Measurements from ENCODE around the gene OR6B3. TPM values are rescaled to one million over a fixed set of nuclear protein-coding genes. Genes with fewer than 3 reads are reported as not detected.

OR6B3 gene
- total RNA-seq = not detected

- Histone ChIP-seq H3K4me1 (no peaks in the 10 kb centered on the region), H3K9me3 (no peaks in the 10 kb centered on the region), H3K27me3 (peaks cover 0 to 3% of the 10 kb centered on the region in 2 donors), H3K27ac (no peak within 1 kb of the TSS), H3K36me3 (no peaks in the 10 kb centered on the region), H3K4me3 (no peak within 1 kb of the TSS)
- DNase-seq (ENCODE audit: low spot score) = no peak
- TF ChIP-seq CTCF (IDR thresholded peaks at IDR 0.05) = no peak
Observed at GRCh38 chr2:240053173-240054155, at the start of gene OR6B3. Gene OR6B3, minus strand, starts transcription at chr2:240053521.

GRCh38 chr2:240098349-240098748 is 45.0 kb upstream of the OR6B3 start:
- peaks cover 4 to 18% of the 10 kb centered on the region in 2 donors for H3K27me3 ChIP-seq
- no peaks in the 10 kb centered on the region for H3K4me1 ChIP-seq
- no peak for DNase-seq (ENCODE audit: low spot score)
- no peak overlapping the region for H3K4me3 ChIP-seq
- H3K27ac ChIP-seq = no peak overlapping the region
- no peak for TF ChIP-seq CTCF (IDR thresholded peaks at IDR 0.05)
- no peaks in the 10 kb centered on the region for H3K36me3 ChIP-seq
- peaks cover 0 to 17% of the 10 kb centered on the region in 2 donors for H3K9me3 ChIP-seq

GRCh38 chr2:240095556-240096523 is 42.5 kb upstream of the OR6B3 start:
- no peak overlapping the region for H3K27ac ChIP-seq
- H3K36me3 ChIP-seq = no peaks in the 10 kb centered on the region
- H3K27me3 ChIP-seq = peaks cover 4 to 18% of the 10 kb centered on the region in 2 donors
- TF ChIP-seq CTCF (IDR thresholded peaks at IDR 0.05) = no peak
- H3K4me1 ChIP-seq = no peaks in the 10 kb centered on the region
- peaks cover 0 to 25% of the 10 kb centered on the region in 2 donors for H3K9me3 ChIP-seq
- DNase-seq (ENCODE audit: low spot score) = no peak
- H3K4me3 ChIP-seq = no peak overlapping the region

- H3K9me3 ChIP-seq = peaks cover 4 to 28% of the 10 kb centered on the region in 2 donors
- peaks cover 0 to 4% of the 10 kb centered on the region in 2 donors for H3K27me3 ChIP-seq
- no peak overlapping the region for H3K4me3 ChIP-seq
- H3K4me1 ChIP-seq = no peaks in the 10 kb centered on the region
- DNase-seq (ENCODE audit: low spot score) = no peak
- H3K27ac ChIP-seq = no peak overlapping the region
- H3K36me3 ChIP-seq = no peaks in the 10 kb centered on the region
- TF ChIP-seq CTCF (IDR thresholded peaks at IDR 0.05) = no peak
Observed at GRCh38 chr2:240089306-240089705, 36.0 kb upstream of the OR6B3 start.

GRCh38 chr2:240086563-240086962 is 33.2 kb upstream of the OR6B3 start:
- Histone ChIP-seq H3K36me3 (no peaks in the 10 kb centered on the region), H3K4me1 (no peaks in the 10 kb centered on the region), H3K9me3 (peaks cover 4 to 17% of the 10 kb centered on the region in 2 donors), H3K27ac (no peak overlapping the region), H3K4me3 (no peak overlapping the region), H3K27me3 (no peaks in the 10 kb centered on the region)
- no peak for TF ChIP-seq CTCF (IDR thresholded peaks at IDR 0.05)
- DNase-seq (ENCODE audit: low spot score) = no peak
